ENCODE results near the gene CXCL5. TPM values are rescaled to one million over a fixed set of nuclear protein-coding genes. Genes with fewer than 3 reads are reported as not detected.
A peak's percentile ranks its signal among the peaks of the same experiment; 100 is the strongest.

Gene CXCL5
- total RNA-seq, 1 donor from 2014 or later = 5.4 TPM

- TF ChIP-seq, protein P1, sequence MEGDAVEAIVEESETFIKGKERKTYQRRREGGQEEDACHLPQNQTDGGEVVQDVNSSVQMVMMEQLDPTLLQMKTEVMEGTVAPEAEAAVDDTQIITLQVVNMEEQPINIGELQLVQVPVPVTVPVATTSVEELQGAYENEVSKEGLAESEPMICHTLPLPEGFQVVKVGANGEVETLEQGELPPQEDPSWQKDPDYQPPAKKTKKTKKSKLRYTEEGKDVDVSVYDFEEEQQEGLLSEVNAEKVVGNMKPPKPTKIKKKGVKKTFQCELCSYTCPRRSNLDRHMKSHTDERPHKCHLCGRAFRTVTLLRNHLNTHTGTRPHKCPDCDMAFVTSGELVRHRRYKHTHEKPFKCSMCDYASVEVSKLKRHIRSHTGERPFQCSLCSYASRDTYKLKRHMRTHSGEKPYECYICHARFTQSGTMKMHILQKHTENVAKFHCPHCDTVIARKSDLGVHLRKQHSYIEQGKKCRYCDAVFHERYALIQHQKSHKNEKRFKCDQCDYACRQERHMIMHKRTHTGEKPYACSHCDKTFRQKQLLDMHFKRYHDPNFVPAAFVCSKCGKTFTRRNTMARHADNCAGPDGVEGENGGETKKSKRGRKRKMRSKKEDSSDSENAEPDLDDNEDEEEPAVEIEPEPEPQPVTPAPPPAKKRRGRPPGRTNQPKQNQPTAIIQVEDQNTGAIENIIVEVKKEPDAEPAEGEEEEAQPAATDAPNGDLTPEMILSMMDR (IDR thresholded peaks at IDR 0.05) = no peak
- H3K36me3 ChIP-seq = no peaks in the 10 kb centered on the region
- H3K9me3 ChIP-seq = no peaks in the 10 kb centered on the region
- DNase-seq (no peak), ATAC-seq (peak in 1 of 2 donors; percentile 65)
- H3K4me3 ChIP-seq = no peak overlapping the region
- H3K27me3 ChIP-seq (ENCODE audit: low read depth) = no peaks in the 10 kb centered on the region
- no peaks in the 10 kb centered on the region for H3K4me1 ChIP-seq
- intact Hi-C loops (cut with DNase I) = no loop called here
- no peak overlapping the region for H3K27ac ChIP-seq
These were observed 7.6 kb upstream of the CXCL5 start for GRCh38 chr4:74006009-74006476.

- intact Hi-C loops (cut with DNase I) = no loop called here
- H3K27me3 ChIP-seq (ENCODE audit: low read depth) = no peaks in the 10 kb centered on the region
- no peak overlapping the region for H3K27ac ChIP-seq
- H3K4me3 ChIP-seq = no peak overlapping the region
- DNase-seq = no peak
- H3K36me3 ChIP-seq = no peaks in the 10 kb centered on the region
- TF ChIP-seq, protein P1 (IDR thresholded peaks at IDR 0.05) = no peak
- H3K9me3 ChIP-seq = no peaks in the 10 kb centered on the region
- no peaks in the 10 kb centered on the region for H3K4me1 ChIP-seq
- ATAC-seq = peak; percentile 23 to 81
These were observed 7.1 kb upstream of the CXCL5 start for GRCh38 chr4:74005528-74005927.

- ATAC-seq = no peak
- DNase-seq = no peak
- Histone ChIP-seq H3K27me3 (ENCODE audit: low read depth) (no peaks in the 10 kb centered on the region), H3K36me3 (no peaks in the 10 kb centered on the region), H3K27ac (no peak overlapping the region), H3K4me1 (no peaks in the 10 kb centered on the region), H3K4me3 (no peak overlapping the region), H3K9me3 (no peaks in the 10 kb centered on the region)
- TF ChIP-seq, protein P1 (IDR thresholded peaks at IDR 0.05) = no peak
- intact Hi-C loops (cut with DNase I) = no loop called here
These were observed 6.2 kb upstream of the CXCL5 start for GRCh38 chr4:74004668-74005067.

DNA sequence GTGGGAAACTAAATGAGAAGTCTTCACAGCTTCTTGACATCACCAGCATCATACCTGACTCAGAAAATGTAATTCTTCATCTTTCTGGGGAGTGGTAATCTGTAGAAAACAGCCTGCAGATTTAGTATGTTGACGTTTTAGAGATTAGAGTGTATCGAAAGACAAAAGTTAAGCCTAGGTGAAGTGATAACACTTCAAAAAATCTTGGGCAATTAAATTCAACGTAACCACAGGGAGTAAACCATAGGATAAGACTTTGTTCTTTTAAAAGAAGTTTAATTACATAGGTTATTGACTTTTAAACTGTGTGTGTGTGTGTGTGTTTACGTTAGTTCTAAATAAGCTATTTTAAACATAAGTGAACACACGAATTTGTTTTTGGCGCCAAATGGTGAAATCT, 1.8 kb upstream of the CXCL5 start:
- Histone ChIP-seq H3K27ac (no peak overlapping the region), H3K4me3 (no peak overlapping the region), H3K27me3 (ENCODE audit: low read depth) (no peaks in the 10 kb centered on the region), H3K36me3 (no peaks in the 10 kb centered on the region), H3K9me3 (no peaks in the 10 kb centered on the region), H3K4me1 (peaks cover 5% of the 10 kb centered on the region)
- intact Hi-C loops (cut with DNase I) = no loop called here
- no peak for ATAC-seq
- TF ChIP-seq, protein P1 (IDR thresholded peaks at IDR 0.05) = no peak
- no peak for DNase-seq

- DNase-seq (no peak), ATAC-seq (no peak)
- no peaks in the 10 kb centered on the region for H3K9me3 ChIP-seq
- H3K4me3 ChIP-seq = no peak overlapping the region
- TF ChIP-seq, protein P1 (IDR thresholded peaks at IDR 0.05) = no peak
- H3K27ac ChIP-seq = no peak overlapping the region
- no peaks in the 10 kb centered on the region for H3K27me3 ChIP-seq (ENCODE audit: low read depth)
- no peaks in the 10 kb centered on the region for H3K36me3 ChIP-seq
- intact Hi-C loops (cut with DNase I) = no loop called here
- H3K4me1 ChIP-seq = no peaks in the 10 kb centered on the region
These were observed 6.4 kb downstream of the CXCL5 start for GRCh38 chr4:73992050-73992449.

DNA sequence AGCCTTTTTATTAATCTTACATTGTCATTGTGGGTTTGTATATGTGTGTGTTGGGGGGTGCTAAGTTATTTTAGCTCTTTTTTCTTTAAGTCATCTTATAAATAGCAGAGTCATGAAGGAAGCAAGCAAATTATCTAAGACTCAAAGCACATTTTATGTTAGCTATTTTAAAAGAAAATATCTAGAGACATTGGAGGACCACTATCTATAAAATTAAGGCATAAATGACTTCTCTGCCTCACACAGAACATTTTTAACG, 6.8 kb downstream of the CXCL5 start:
- Histone ChIP-seq H3K27ac (no peak overlapping the region), H3K27me3 (ENCODE audit: low read depth) (no peaks in the 10 kb centered on the region), H3K4me3 (no peak overlapping the region), H3K4me1 (no peaks in the 10 kb centered on the region), H3K36me3 (no peaks in the 10 kb centered on the region), H3K9me3 (no peaks in the 10 kb centered on the region)
- TF ChIP-seq, protein P1 (IDR thresholded peaks at IDR 0.05) = no peak
- intact Hi-C loops (cut with DNase I) = no loop called here
- DNase-seq (no peak), ATAC-seq (no peak)
